RWPE2 (cell line): Measurements from ENCODE around the gene ZBTB11.
"Not testable (repeated sequence)": the region's sequence is repeated elsewhere in the genome, so short reads cannot be mapped to it uniquely, and the experiment has no call there.

ENCODE experiments used
- ATAC-seq: fragments of 200-7000 bp; cut with Tn5 transposase; 3 replicates; pipeline ENCODE4 v1.9.1; 2021; ENCODE audit warnings: low read depth
- DNase-seq: peaks from one replicate; pipeline ENCODE4 v3.0.0-alpha.2; 2020; ENCODE audit warnings: low spot score
- H3K27ac ChIP-seq: fragments of 450-650 bp; 2 replicates; pipeline ENCODE4 v1.5.1; 2017; ENCODE audit warnings: mild to moderate bottlenecking; ENCODE audit not compliant: poor library complexity, severe bottlenecking
- H3K27me3 ChIP-seq: fragments of 250-450 bp; sonication (Bioruptor Pico); 2 replicates; pipeline ENCODE4 v1.5.1; 2021; ENCODE audit warnings: mild to moderate bottlenecking, moderate library complexity; ENCODE audit not compliant: insufficient read depth, poor library complexity, severe bottlenecking
- H3K36me3 ChIP-seq: fragments of 250-450 bp; sonication (Bioruptor Pico); 2 replicates; pipeline ENCODE4 v1.5.1; 2020; ENCODE audit warnings: low read depth, mild to moderate bottlenecking, moderate library complexity
- H3K4me1 ChIP-seq: fragments of 250-450 bp; sonication (Bioruptor Pico); 2 replicates; pipeline ENCODE4 v1.5.1; 2021; ENCODE audit warnings: mild to moderate bottlenecking, moderate library complexity; ENCODE audit not compliant: insufficient read depth, poor library complexity, severe bottlenecking
- H3K4me3 ChIP-seq: fragments of 250-450 bp; sonication (Bioruptor Pico); 2 replicates; pipeline ENCODE4 v1.5.1; 2021; ENCODE audit warnings: mild to moderate bottlenecking, moderate library complexity; ENCODE audit not compliant: severe bottlenecking
- H3K9me3 ChIP-seq: fragments of 250-450 bp; sonication (Bioruptor Pico); 2 replicates; pipeline ENCODE4 v1.5.1; 2021; ENCODE audit warnings: mild to moderate bottlenecking, moderate library complexity; ENCODE audit not compliant: severe bottlenecking
- CTCF ChIP-seq: fragments of 450-650 bp; IDR thresholded peaks from one replicate; pipeline ENCODE4 v1.5.1; 2017; ENCODE audit warnings: mild to moderate bottlenecking, moderate library complexity; ENCODE audit not compliant: poor library complexity, severe bottlenecking

ZBTB11 gene

GRCh38 chr3:101617478-101617877 is 59.5 kb downstream of the ZBTB11 start:
- no peak overlapping the region for H3K4me3 ChIP-seq
- ATAC-seq, result no peak
- DNase-seq, result no peak
- no peaks in the 10 kb centered on the region for H3K27me3 ChIP-seq
- H3K27ac ChIP-seq, result no peak overlapping the region
- no peaks in the 10 kb centered on the region for H3K36me3 ChIP-seq
- no peaks in the 10 kb centered on the region for H3K9me3 ChIP-seq
- H3K4me1 ChIP-seq, result no peaks in the 10 kb centered on the region
- TF ChIP-seq CTCF, result no peak

GRCh38 chr3:101615525-101615924 is 61.4 kb downstream of the ZBTB11 start:
- H3K4me3 ChIP-seq, result no peak overlapping the region
- no peaks in the 10 kb centered on the region for H3K9me3 ChIP-seq
- H3K4me1 ChIP-seq, result no peaks in the 10 kb centered on the region
- no peak for DNase-seq
- no peak overlapping the region for H3K27ac ChIP-seq
- H3K27me3 ChIP-seq, result no peaks in the 10 kb centered on the region
- no peak for TF ChIP-seq CTCF
- no peaks in the 10 kb centered on the region for H3K36me3 ChIP-seq
- no peak for ATAC-seq

GRCh38 chr3:101613014-101613413 is 63.9 kb downstream of the ZBTB11 start:
- not testable (repeated sequence) for H3K36me3 ChIP-seq, ATAC-seq, H3K9me3 ChIP-seq, H3K27me3 ChIP-seq, H3K4me3 ChIP-seq, DNase-seq, H3K4me1 ChIP-seq, H3K27ac ChIP-seq

GRCh38 chr3:101611023-101611422 is 65.9 kb downstream of the ZBTB11 start:
- no peaks in the 10 kb centered on the region for H3K27me3 ChIP-seq
- no peak overlapping the region for H3K27ac ChIP-seq
- no peak for TF ChIP-seq CTCF
- H3K4me1 ChIP-seq, result no peaks in the 10 kb centered on the region
- no peaks in the 10 kb centered on the region for H3K36me3 ChIP-seq
- no peak overlapping the region for H3K4me3 ChIP-seq
- DNase-seq, result no peak
- no peak for ATAC-seq
- H3K9me3 ChIP-seq, result no peaks in the 10 kb centered on the region

- not testable (repeated sequence) for ATAC-seq, DNase-seq, H3K27ac ChIP-seq, H3K4me3 ChIP-seq, H3K9me3 ChIP-seq, H3K27me3 ChIP-seq, H3K36me3 ChIP-seq, H3K4me1 ChIP-seq
Observed at GRCh38 chr3:101605398-101605797, 71.5 kb downstream of the ZBTB11 start.

GRCh38 chr3:101603184-101603583 is 73.7 kb downstream of the ZBTB11 start:
- ATAC-seq, result no peak
- no peak for TF ChIP-seq CTCF

More at GRCh38 chr3:101603184-101603583, 73.7 kb downstream of the ZBTB11 start:
- Histone ChIP-seq H3K27me3 (no peaks in the 10 kb centered on the region), H3K27ac (no peak overlapping the region), H3K9me3 (peaks cover 2% of the 10 kb centered on the region), H3K36me3 (no peaks in the 10 kb centered on the region), H3K4me3 (no peak overlapping the region), H3K4me1 (peaks cover 7% of the 10 kb centered on the region)
- no peak for DNase-seq
